ENCODE results near the gene BPIFB1.

The BPIFB1 gene

DNA sequence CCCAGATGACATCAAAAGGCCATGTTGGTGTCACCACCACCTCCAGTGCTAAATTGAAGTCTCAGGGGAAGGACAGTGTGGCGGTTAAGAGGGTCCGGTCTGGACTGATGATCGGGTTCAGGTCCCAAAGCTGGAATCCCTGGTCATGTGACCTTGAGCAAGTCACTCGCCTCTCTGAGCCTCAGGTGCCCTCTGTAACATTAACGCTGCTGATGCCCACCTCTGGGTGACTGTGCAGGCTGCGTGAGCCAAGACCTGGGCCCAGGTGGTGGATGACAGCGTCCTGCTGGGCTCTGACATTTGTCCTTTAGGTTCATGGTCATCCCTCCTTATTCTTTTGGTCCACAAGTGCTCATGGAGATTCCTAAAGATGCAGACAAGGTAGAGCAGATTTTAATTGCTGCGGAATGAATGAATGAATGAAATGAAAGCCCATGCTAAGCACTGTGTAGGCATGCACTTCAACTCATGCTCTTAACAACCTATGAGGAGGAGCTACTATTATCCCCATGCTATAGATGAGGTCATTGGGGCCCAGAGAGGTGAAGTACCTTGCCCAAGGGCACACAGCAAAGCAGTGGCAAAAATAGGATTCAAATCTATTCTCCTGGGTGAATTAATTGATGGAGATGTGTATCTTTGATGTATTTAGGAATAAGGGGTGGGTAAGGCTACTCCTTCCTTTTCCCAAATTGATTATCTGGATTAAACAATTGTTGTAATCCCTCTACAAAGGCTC, 649 bp upstream of the BPIFB1 start:
- TF ChIP-seq, protein P1, sequence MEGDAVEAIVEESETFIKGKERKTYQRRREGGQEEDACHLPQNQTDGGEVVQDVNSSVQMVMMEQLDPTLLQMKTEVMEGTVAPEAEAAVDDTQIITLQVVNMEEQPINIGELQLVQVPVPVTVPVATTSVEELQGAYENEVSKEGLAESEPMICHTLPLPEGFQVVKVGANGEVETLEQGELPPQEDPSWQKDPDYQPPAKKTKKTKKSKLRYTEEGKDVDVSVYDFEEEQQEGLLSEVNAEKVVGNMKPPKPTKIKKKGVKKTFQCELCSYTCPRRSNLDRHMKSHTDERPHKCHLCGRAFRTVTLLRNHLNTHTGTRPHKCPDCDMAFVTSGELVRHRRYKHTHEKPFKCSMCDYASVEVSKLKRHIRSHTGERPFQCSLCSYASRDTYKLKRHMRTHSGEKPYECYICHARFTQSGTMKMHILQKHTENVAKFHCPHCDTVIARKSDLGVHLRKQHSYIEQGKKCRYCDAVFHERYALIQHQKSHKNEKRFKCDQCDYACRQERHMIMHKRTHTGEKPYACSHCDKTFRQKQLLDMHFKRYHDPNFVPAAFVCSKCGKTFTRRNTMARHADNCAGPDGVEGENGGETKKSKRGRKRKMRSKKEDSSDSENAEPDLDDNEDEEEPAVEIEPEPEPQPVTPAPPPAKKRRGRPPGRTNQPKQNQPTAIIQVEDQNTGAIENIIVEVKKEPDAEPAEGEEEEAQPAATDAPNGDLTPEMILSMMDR (conservative IDR thresholded peaks at IDR 0.05), result no peak
- H3K27ac ChIP-seq, result no peak overlapping the region

DNA sequence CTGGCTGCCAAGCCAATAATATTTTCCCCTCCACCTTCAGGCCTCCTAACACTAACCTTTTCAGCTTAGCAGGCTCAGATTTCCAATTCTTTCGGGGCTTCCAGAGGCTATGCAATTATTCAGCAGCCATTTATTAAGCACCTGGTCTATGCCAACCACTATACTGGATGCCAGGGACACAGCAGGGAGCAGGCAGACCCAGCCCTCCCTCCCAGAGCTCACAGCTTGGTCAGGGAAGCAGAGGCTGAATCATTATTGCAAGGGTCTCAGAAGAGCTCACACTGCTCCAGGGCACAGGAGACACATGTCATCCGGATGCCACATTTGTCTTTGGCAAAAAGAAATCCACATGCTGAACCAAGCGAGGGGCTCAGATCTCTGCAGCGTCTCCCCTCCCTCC, 1.3 kb downstream of the BPIFB1 start:
- TF ChIP-seq, protein P1 (conservative IDR thresholded peaks at IDR 0.05), result no peak
- TF ChIP-seq ZFX (IDR thresholded peaks at IDR 0.05), result no peak

GRCh38 chr20:33284937-33285336, 1.9 kb downstream of the BPIFB1 start:
- no peak for TF ChIP-seq ZFX (IDR thresholded peaks at IDR 0.05)
- TF ChIP-seq, protein P1 (conservative IDR thresholded peaks at IDR 0.05), result no peak
- H3K27ac ChIP-seq, result no peak overlapping the region

More for the DNA sequence above, 1.3 kb downstream of the BPIFB1 start:
- no peak overlapping the region for H3K27ac ChIP-seq

DNA sequence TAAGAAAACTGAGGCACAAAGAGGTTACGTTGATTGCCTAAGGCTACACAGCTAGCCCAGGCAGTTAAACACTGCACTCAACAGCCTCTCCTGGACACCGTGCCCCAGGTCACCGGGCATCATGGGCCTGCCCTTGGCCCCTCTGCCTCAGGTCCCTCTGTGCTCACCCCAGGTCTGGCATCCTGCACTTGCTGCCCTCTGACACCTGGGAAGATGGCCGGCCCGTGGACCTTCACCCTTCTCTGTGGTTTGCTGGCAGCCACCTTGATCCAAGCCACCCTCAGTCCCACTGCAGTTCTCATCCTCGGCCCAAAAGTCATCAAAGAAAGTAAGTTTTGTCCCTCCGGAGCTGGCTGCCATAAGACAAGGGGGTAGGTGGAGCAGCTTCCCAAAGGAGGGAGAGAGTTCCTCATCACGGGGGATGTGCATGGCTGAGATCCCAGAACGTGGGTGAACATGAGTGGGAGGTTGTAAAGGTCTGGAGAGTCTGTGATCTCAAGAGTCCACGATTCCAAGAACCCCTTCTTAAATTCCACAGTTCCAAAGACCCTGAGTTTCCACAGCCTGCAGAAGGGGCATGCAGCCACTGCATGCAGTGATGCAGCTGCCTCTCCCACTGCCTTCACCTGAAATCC, 3.0 kb downstream of the BPIFB1 start:
- TF ChIP-seq ZFX (IDR thresholded peaks at IDR 0.05), result no peak
- TF ChIP-seq, protein P1 (conservative IDR thresholded peaks at IDR 0.05), result no peak
- H3K27ac ChIP-seq, result no peak overlapping the region

DNA sequence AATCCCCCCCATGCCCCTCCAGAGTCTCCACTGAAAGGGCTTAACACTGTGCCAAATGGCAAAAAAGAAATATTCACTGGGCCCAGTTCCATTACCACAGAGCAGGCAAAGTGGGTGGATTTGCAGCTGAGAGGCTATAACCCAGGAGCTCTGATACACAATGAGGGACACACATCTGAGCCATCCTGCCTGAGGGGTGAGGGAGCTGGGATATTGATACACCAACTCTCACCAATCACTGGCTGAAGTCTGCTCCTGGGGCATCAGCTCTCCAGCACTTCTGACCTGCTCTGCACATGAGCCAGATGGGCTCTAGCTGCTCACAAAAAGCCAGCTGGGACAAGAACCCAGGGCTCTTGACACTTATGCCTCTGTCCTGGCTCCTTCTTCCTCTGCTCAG, 4.9 kb downstream of the BPIFB1 start:
- H3K27ac ChIP-seq, result no peak overlapping the region

DNA sequence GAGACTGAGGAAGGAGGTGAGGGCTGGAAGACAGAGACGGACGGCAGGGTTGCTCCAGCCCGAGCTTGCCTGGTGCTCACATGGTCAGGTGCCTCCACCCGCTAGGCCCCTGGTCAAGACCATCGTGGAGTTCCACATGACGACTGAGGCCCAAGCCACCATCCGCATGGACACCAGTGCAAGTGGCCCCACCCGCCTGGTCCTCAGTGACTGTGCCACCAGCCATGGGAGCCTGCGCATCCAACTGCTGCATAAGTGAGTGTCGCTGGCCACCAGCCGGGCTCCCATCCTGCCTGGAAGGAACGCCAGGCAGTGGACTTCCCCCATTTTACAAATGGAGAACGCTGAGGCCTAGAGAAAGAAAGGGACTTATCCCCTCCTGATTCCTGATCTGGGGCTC, 7.8 kb downstream of the BPIFB1 start:
- TF ChIP-seq, protein P1 (conservative IDR thresholded peaks at IDR 0.05), result no peak
- TF ChIP-seq ZFX (IDR thresholded peaks at IDR 0.05), result no peak
- no peak overlapping the region for H3K27ac ChIP-seq

More for the DNA sequence above, 4.9 kb downstream of the BPIFB1 start:
- TF ChIP-seq ZFX (IDR thresholded peaks at IDR 0.05), result no peak
- TF ChIP-seq, protein P1 (conservative IDR thresholded peaks at IDR 0.05), result no peak

DNA sequence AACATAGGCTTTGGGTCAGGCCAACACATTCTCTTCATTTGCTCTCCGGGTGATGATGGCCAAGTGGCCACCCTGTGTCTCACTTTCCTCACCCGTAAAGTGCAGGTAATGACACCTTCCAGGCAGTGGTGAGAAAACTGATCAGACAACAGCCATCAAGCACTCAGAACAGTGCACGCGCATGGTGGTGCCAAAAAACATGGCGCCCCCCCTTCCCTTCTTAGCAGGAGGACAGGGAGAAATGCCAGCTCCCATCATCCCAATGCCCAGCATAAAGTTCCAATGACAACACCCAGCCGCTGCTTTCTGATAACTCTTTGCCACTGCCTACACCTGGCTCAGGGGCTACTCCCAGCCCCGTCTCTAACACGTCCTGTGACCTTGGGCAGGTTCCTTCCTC, 8.4 kb downstream of the BPIFB1 start:
- TF ChIP-seq ZFX (IDR thresholded peaks at IDR 0.05), result no peak
- TF ChIP-seq, protein P1 (conservative IDR thresholded peaks at IDR 0.05), result no peak

More for the DNA sequence above, 8.4 kb downstream of the BPIFB1 start:
- no peak overlapping the region for H3K27ac ChIP-seq
